RWPE2 (cell line): ENCODE results near the gene ITIH4.

Source experiments
- ATAC-seq: fragments of 200-7000 bp; cut with Tn5 transposase; 3 replicates; pipeline ENCODE4 v1.9.1; 2021; ENCODE audit warnings: low read depth
- DNase-seq: peaks from one replicate; pipeline ENCODE4 v3.0.0-alpha.2; 2020; ENCODE audit warnings: low spot score
- H3K27ac ChIP-seq: fragments of 450-650 bp; 2 replicates; pipeline ENCODE4 v1.5.1; 2017; ENCODE audit warnings: mild to moderate bottlenecking; ENCODE audit not compliant: poor library complexity, severe bottlenecking
- H3K27me3 ChIP-seq: fragments of 250-450 bp; sonication (Bioruptor Pico); 2 replicates; pipeline ENCODE4 v1.5.1; 2021; ENCODE audit warnings: mild to moderate bottlenecking, moderate library complexity; ENCODE audit not compliant: insufficient read depth, poor library complexity, severe bottlenecking
- H3K36me3 ChIP-seq: fragments of 250-450 bp; sonication (Bioruptor Pico); 2 replicates; pipeline ENCODE4 v1.5.1; 2020; ENCODE audit warnings: low read depth, mild to moderate bottlenecking, moderate library complexity
- H3K4me1 ChIP-seq: fragments of 250-450 bp; sonication (Bioruptor Pico); 2 replicates; pipeline ENCODE4 v1.5.1; 2021; ENCODE audit warnings: mild to moderate bottlenecking, moderate library complexity; ENCODE audit not compliant: insufficient read depth, poor library complexity, severe bottlenecking
- H3K4me3 ChIP-seq: fragments of 250-450 bp; sonication (Bioruptor Pico); 2 replicates; pipeline ENCODE4 v1.5.1; 2021; ENCODE audit warnings: mild to moderate bottlenecking, moderate library complexity; ENCODE audit not compliant: severe bottlenecking
- H3K9me3 ChIP-seq: fragments of 250-450 bp; sonication (Bioruptor Pico); 2 replicates; pipeline ENCODE4 v1.5.1; 2021; ENCODE audit warnings: mild to moderate bottlenecking, moderate library complexity; ENCODE audit not compliant: severe bottlenecking
- CTCF ChIP-seq: fragments of 450-650 bp; IDR thresholded peaks from one replicate; pipeline ENCODE4 v1.5.1; 2017; ENCODE audit warnings: mild to moderate bottlenecking, moderate library complexity; ENCODE audit not compliant: poor library complexity, severe bottlenecking

ITIH4 gene

GRCh38 chr3:52796411-52796810, 34.1 kb downstream of the ITIH4 start:
- no peak for ATAC-seq
- H3K4me1 ChIP-seq, result no peaks in the 10 kb centered on the region

GRCh38 chr3:52795298-52795900, 35.1 kb downstream of the ITIH4 start:
- no peak for ATAC-seq
- H3K4me1 ChIP-seq, result no peaks in the 10 kb centered on the region
- no peaks in the 10 kb centered on the region for H3K27me3 ChIP-seq
- H3K9me3 ChIP-seq, result no peaks in the 10 kb centered on the region
- no peaks in the 10 kb centered on the region for H3K36me3 ChIP-seq
- H3K27ac ChIP-seq, result no peak overlapping the region
- no peak for DNase-seq
- TF ChIP-seq CTCF, result no peak
- no peak overlapping the region for H3K4me3 ChIP-seq

More at GRCh38 chr3:52796411-52796810, 34.1 kb downstream of the ITIH4 start:
- no peak for TF ChIP-seq CTCF
- H3K27ac ChIP-seq, result no peak overlapping the region
- H3K9me3 ChIP-seq, result no peaks in the 10 kb centered on the region
- DNase-seq, result no peak
- H3K4me3 ChIP-seq, result no peak overlapping the region
- no peaks in the 10 kb centered on the region for H3K27me3 ChIP-seq
- H3K36me3 ChIP-seq, result no peaks in the 10 kb centered on the region

GRCh38 chr3:52794612-52795099, 35.8 kb downstream of the ITIH4 start, which contains the start of gene ITIH3:
TSS of gene ITIH3 (plus strand) at chr3:52794796. CDS start at chr3:52794804, 8 bp downstream.
- Histone ChIP-seq H3K36me3 (no peaks in the 10 kb centered on the region), H3K27me3 (no peaks in the 10 kb centered on the region), H3K4me1 (no peaks in the 10 kb centered on the region), H3K4me3 (no peak within 1 kb of the TSS), H3K27ac (no peak within 1 kb of the TSS), H3K9me3 (no peaks in the 10 kb centered on the region)
- ATAC-seq, result no peak
- no peak for TF ChIP-seq CTCF
- no peak for DNase-seq

- no peak for TF ChIP-seq CTCF
- no peaks in the 10 kb centered on the region for H3K4me1 ChIP-seq
- no peak for ATAC-seq
- H3K36me3 ChIP-seq, result no peaks in the 10 kb centered on the region
- H3K27ac ChIP-seq, result no peak overlapping the region
- H3K27me3 ChIP-seq, result no peaks in the 10 kb centered on the region
- no peak for DNase-seq
- H3K4me3 ChIP-seq, result no peak overlapping the region
- H3K9me3 ChIP-seq, result no peaks in the 10 kb centered on the region
Observed at GRCh38 chr3:52793702-52794611, 36.5 kb downstream of the ITIH4 start.
